Panc1 (cell line): ENCODE measurements around the gene FHAD1. TPM values are rescaled to one million over a fixed set of nuclear protein-coding genes. Genes with fewer than 3 reads are reported as not detected.

Experiments used
- ATAC-seq: fragments of 200-7000 bp; cut with Tn5 transposase; 2 replicates; pipeline ENCODE4 v1.9.1; 2020; ENCODE audit warnings: mild to moderate bottlenecking, moderate library complexity
- BruUV-seq: library from RNA; stranded (reverse); fragments of 400-500 nt; replicated peaks from 2 replicates; lab custom pipeline; 2021; lab: Mats Ljungman, UMichigan
- CTCF ChIA-PET: fragments of 300-600 bp; sonication (Branson Sonifier 250); formaldehyde crosslinking; loops from one replicate; lab custom pipeline; 2022; ENCODE audit warnings: antibody characterized with exemption; lab: Charles Lee
- POLR2A ChIA-PET: fragments of 300-600 bp; sonication (Branson Sonifier 250); formaldehyde crosslinking; loops from one replicate; lab custom pipeline; 2022; ENCODE audit warnings: antibody characterized with exemption; lab: Charles Lee
- DNase-seq: peaks from one replicate; pipeline ENCODE4 v3.0.0-alpha.2; 2010; ENCODE audit warnings: low read depth, low spot score
- H3K27ac ChIP-seq: 2 replicates; pipeline ENCODE4 v1.5.1; 2011; ENCODE audit warnings: mild to moderate bottlenecking, low read length, inconsistent platforms
- H3K27me3 ChIP-seq: fragments of 200-500 bp; sonication (Bioruptor generic); 2 replicates; pipeline ENCODE4 v1.6.0; 2014; ENCODE audit warnings: low read length, inconsistent platforms; ENCODE audit not compliant: control insufficient read depth, insufficient read depth
- H3K36me3 ChIP-seq: fragments of 200-500 bp; sonication (Bioruptor generic); 2 replicates; pipeline ENCODE4 v1.5.1; 2014; ENCODE audit warnings: inconsistent platforms, mild to moderate bottlenecking, low read length, moderate library complexity; ENCODE audit not compliant: control insufficient read depth, insufficient read depth
- H3K4me1 ChIP-seq: 2 replicates; pipeline ENCODE4 v1.5.1; 2011; ENCODE audit warnings: inconsistent platforms, mild to moderate bottlenecking, low read length, moderate library complexity; ENCODE audit not compliant: control insufficient read depth, insufficient read depth
- H3K4me3 ChIP-seq, 2 experiments: 2 replicates each; pipeline ENCODE4 v1.5.1; 2011 to 2012; ENCODE audit warnings: low read depth in 2 of 2, low read length in 2 of 2, mild to moderate bottlenecking in 2 of 2, inconsistent platforms in 1 of 2, moderate library complexity in 1 of 2
- H3K9me3 ChIP-seq: fragments of 200-500 bp; sonication (Bioruptor generic); 2 replicates; pipeline ENCODE4 v1.5.1; 2014; ENCODE audit warnings: low read depth, mild to moderate bottlenecking, inconsistent platforms, low read length, moderate library complexity; ENCODE audit not compliant: control insufficient read depth, insufficient read depth
- CTCF ChIP-seq: fragments of 450-650 bp; IDR thresholded peaks from 2 replicates; pipeline ENCODE4 v1.5.1; 2017; ENCODE audit warnings: mild to moderate bottlenecking
- SIN3A ChIP-seq: IDR thresholded peaks from 2 replicates; pipeline ENCODE4 v1.6.1; 2012; ENCODE audit warnings: low read depth, mild to moderate bottlenecking, low read length, moderate library complexity, borderline replicate concordance; ENCODE audit not compliant: insufficient read depth
- TCF7L2 ChIP-seq: IDR thresholded peaks from 2 replicates; pipeline ENCODE4 v1.6.1; 2011; ENCODE audit warnings: mild to moderate bottlenecking, low read depth, low read length, inconsistent platforms
- in situ Hi-C: cut with HindIII; loops from 2 replicates; pipeline ENCODE4 v1.10.0; 2016; ENCODE audit warnings: low sequenced_read_pairs, low pct_unique_long_range_greater_than_20kb
- intact Hi-C: fragments of 100-400 bp; cut with micrococcal nuclease; formaldehyde crosslinking; loops from one replicate; pipeline ENCODE4 v1.10.0; 2022; ENCODE audit not compliant: unreplicated experiment
- total RNA-seq: library from RNA; stranded (reverse); gene quantifications from one replicate; pipeline ENCODE4 v1.2.1, GENCODE V29; 2021; ENCODE audit not compliant: unreplicated experiment
- TF ChIP-seq, protein P1 (sequence below), 2 experiments: IDR thresholded peaks; 2 replicates each; pipeline ENCODE4 v1.6.1; 2011 to 2012; ENCODE audit warnings: low read depth in 2 of 2, control low read depth in 1 of 2, low read length in 1 of 2, mild to moderate bottlenecking in 1 of 2, moderate library complexity in 1 of 2; ENCODE audit not compliant: insufficient read depth in 1 of 2

Gene FHAD1
- total RNA-seq, 1 experiment from 2014 or later, result 0.23 TPM

DNA sequence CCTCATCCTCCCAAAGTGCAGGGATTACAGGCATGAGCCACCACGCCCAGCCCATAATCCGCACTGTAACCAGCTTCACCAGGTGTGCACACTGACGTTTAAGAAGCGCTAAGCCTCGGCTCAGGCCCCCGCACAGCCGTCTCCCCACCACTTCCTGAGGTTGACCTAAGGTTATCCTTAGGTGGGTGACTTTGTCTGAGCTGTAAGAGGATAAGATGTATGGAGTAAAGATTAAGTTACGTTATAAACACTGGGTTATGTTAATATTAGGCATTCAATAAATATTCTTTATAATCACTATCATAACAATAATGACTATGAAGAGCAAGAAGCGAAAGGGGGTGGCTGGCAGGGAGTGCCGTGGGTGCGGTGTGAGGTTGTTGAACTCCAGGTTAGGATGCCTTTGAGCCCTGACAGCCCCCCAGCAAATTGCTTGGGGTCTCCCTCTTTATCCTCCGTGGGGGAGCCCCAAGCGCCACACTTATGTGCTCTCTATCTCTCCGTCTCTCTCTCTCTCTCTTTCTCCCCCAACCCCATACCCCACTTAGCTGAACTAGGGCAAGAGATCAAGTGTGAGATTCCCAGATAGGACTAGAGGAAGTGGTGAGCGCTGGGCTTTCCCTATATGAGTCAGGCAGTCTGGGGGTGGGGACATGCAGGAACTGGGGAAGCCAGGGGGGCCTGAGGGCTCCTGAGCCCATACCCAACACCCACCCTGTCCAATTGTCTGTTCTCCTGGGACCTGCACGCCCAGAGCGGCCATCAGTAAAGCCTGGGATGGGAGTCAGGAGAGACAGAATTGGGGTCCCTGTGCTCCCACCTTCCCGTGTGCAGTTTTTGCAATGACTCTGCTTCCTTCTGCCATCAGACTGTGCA lies 170.3 kb downstream of the FHAD1 start:
- intact Hi-C loops, result no loop called here

GRCh38 chr1:15418806-15419515 lies 171.9 kb downstream of the FHAD1 start:
- Histone ChIP-seq H3K9me3 (no peaks in the 10 kb centered on the region), H3K4me3 (no peak overlapping the region), H3K4me1 (peaks cover 54% of the 10 kb centered on the region), H3K27ac (peak overlapping the region; percentile 72), H3K36me3 (no peaks in the 10 kb centered on the region), H3K27me3 (no peaks in the 10 kb centered on the region)
- in situ Hi-C loops (no loop called here), intact Hi-C loops (no loop called here)
- ATAC-seq (no peak), DNase-seq (no peak)
- BruUV-seq, result no TSS peak
- no peak for TF ChIP-seq SIN3A
- TF ChIP-seq, protein P1, sequence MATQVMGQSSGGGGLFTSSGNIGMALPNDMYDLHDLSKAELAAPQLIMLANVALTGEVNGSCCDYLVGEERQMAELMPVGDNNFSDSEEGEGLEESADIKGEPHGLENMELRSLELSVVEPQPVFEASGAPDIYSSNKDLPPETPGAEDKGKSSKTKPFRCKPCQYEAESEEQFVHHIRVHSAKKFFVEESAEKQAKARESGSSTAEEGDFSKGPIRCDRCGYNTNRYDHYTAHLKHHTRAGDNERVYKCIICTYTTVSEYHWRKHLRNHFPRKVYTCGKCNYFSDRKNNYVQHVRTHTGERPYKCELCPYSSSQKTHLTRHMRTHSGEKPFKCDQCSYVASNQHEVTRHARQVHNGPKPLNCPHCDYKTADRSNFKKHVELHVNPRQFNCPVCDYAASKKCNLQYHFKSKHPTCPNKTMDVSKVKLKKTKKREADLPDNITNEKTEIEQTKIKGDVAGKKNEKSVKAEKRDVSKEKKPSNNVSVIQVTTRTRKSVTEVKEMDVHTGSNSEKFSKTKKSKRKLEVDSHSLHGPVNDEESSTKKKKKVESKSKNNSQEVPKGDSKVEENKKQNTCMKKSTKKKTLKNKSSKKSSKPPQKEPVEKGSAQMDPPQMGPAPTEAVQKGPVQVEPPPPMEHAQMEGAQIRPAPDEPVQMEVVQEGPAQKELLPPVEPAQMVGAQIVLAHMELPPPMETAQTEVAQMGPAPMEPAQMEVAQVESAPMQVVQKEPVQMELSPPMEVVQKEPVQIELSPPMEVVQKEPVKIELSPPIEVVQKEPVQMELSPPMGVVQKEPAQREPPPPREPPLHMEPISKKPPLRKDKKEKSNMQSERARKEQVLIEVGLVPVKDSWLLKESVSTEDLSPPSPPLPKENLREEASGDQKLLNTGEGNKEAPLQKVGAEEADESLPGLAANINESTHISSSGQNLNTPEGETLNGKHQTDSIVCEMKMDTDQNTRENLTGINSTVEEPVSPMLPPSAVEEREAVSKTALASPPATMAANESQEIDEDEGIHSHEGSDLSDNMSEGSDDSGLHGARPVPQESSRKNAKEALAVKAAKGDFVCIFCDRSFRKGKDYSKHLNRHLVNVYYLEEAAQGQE (IDR thresholded peaks at IDR 0.05; ENCODE audit: insufficient read depth in 1 of 2, low read depth in 2 of 2, low read length in 1 of 2), result no peak
- TF ChIP-seq CTCF, result no peak
- ChIA-PET POLR2A (no interaction called here), CTCF (no interaction called here)

More for the DNA sequence above, 170.3 kb downstream of the FHAD1 start:
- DNase-seq (no peak), ATAC-seq (peak; percentile 70)
- ChIA-PET CTCF (interaction anchor here (0.6 kb wide), 2 partner anchors 94 to 226 kb away, joined by 3 to 4 read pairs; no protein-coding TSS in a partner anchor), POLR2A (no interaction called here)
- H3K36me3 ChIP-seq, result no peaks in the 10 kb centered on the region
- H3K4me1 ChIP-seq, result peaks cover 60% of the 10 kb centered on the region
- no TSS peak for BruUV-seq
- no peaks in the 10 kb centered on the region for H3K9me3 ChIP-seq
- H3K4me3 ChIP-seq, result peak overlapping the region in 1 of 2 experiments; percentile 8; a peak in 1 of 4 replicates
- H3K27ac ChIP-seq, result peak overlapping the region; percentile 76
- in situ Hi-C loops, result no loop called here
- H3K27me3 ChIP-seq, result no peaks in the 10 kb centered on the region
- no peak for TF ChIP-seq TCF7L2
